ENCODE data around the gene SPATS1. TPM values are rescaled to one million over a fixed set of nuclear protein-coding genes. Genes with fewer than 3 reads are reported as not detected.
A peak's percentile ranks its signal among the peaks of the same experiment; 100 is the strongest.

The SPATS1 gene
- total RNA-seq, 1 experiment from 2014 or later = not detected

DNA sequence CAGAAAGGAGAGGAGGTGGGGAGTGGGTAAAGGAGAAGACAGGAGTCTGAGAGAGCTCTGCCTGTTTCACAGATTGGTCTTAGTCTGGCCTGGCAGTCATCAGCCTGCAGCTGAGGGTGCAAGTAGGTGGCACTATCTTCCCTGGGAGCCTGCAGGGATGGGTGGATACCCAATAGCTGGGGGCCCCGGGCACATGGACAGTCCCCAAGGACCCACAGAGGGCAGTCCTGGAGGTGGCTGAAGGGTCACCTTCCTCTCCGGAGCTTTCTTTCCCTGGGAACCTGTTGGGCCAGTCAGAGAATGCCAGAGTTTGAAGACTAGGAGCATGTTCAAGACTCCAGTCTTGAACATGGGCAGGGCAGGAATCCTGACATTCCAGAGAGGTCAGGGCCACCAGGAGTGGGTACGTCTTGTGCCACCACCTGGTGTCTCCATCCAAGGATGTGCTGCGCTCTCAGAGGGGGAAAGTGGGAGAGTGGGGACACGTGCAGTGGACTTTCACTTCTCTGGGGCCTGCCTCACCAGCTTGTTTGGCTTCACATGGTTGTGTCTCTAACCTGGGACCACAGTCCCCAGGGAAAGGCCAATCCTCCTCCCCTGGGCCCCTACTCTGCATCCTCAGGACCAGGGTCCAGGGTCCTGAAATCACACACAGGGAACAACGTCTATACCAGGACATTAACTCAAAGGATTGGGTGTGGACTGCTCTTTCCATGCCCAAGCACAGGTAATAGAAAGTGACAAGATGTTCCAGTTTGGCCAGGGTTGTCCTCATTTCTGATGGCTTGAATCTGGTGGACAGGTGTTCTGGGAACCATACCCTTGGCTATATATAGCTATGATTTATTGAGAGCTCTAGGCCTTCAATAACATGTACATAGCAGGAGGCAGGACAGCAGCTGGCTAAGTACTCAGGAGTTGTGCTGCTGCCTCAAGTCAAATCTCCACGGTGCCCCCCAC lies 47.3 kb upstream of the SPATS1 start:
- Histone ChIP-seq H3K4me1 (ENCODE audit: insufficient read depth, low read length) (no peaks in the 10 kb centered on the region), H3K9ac (ENCODE audit: low read length) (no peak overlapping the region), H3K27me3 (ENCODE audit: low read length) (peaks cover 48% of the 10 kb centered on the region), H3K4me3 (ENCODE audit: low read length) (no peak overlapping the region), H3K9me3 (ENCODE audit: low read length) (no peaks in the 10 kb centered on the region), H3K27ac (ENCODE audit: low read length) (no peak overlapping the region), H3K79me2 (ENCODE audit: low read length) (no peaks in the 10 kb centered on the region), H3K4me2 (ENCODE audit: low read length) (no peak overlapping the region), H4K20me1 (ENCODE audit: low read length) (no peaks in the 10 kb centered on the region), H3K36me3 (ENCODE audit: low read depth, low read length) (no peaks in the 10 kb centered on the region), H2AFZ (ENCODE audit: low read length) (no peak overlapping the region), H3F3A (ENCODE audit: low read length, unreplicated experiment) (no peaks in the 10 kb centered on the region), H3K9me2 (replicated peaks; ENCODE audit: low read length) (no peaks in the 10 kb centered on the region)
- POLR2A ChIA-PET (ENCODE audit: unreplicated experiment) = no interaction called here
- no peak for ATAC-seq
- TF ChIP-seq EZH2phosphoT487 (IDR thresholded peaks at IDR 0.05; ENCODE audit: borderline replicate concordance, low read length) (no peak), EZH2 (IDR thresholded peaks at IDR 0.05; ENCODE audit: low read length, unreplicated experiment) (no peak)
- TF ChIP-seq, protein P1, sequence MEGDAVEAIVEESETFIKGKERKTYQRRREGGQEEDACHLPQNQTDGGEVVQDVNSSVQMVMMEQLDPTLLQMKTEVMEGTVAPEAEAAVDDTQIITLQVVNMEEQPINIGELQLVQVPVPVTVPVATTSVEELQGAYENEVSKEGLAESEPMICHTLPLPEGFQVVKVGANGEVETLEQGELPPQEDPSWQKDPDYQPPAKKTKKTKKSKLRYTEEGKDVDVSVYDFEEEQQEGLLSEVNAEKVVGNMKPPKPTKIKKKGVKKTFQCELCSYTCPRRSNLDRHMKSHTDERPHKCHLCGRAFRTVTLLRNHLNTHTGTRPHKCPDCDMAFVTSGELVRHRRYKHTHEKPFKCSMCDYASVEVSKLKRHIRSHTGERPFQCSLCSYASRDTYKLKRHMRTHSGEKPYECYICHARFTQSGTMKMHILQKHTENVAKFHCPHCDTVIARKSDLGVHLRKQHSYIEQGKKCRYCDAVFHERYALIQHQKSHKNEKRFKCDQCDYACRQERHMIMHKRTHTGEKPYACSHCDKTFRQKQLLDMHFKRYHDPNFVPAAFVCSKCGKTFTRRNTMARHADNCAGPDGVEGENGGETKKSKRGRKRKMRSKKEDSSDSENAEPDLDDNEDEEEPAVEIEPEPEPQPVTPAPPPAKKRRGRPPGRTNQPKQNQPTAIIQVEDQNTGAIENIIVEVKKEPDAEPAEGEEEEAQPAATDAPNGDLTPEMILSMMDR (conservative IDR thresholded peaks at IDR 0.05; ENCODE audit: low read depth, low read length) = no peak
- BruUV-seq (replicated peaks) = no TSS peak
- intact Hi-C loops (cut with micrococcal nuclease) = no loop called here
- CTCF ChIA-PET = no interaction called here
- no peak for DNase-seq

DNA sequence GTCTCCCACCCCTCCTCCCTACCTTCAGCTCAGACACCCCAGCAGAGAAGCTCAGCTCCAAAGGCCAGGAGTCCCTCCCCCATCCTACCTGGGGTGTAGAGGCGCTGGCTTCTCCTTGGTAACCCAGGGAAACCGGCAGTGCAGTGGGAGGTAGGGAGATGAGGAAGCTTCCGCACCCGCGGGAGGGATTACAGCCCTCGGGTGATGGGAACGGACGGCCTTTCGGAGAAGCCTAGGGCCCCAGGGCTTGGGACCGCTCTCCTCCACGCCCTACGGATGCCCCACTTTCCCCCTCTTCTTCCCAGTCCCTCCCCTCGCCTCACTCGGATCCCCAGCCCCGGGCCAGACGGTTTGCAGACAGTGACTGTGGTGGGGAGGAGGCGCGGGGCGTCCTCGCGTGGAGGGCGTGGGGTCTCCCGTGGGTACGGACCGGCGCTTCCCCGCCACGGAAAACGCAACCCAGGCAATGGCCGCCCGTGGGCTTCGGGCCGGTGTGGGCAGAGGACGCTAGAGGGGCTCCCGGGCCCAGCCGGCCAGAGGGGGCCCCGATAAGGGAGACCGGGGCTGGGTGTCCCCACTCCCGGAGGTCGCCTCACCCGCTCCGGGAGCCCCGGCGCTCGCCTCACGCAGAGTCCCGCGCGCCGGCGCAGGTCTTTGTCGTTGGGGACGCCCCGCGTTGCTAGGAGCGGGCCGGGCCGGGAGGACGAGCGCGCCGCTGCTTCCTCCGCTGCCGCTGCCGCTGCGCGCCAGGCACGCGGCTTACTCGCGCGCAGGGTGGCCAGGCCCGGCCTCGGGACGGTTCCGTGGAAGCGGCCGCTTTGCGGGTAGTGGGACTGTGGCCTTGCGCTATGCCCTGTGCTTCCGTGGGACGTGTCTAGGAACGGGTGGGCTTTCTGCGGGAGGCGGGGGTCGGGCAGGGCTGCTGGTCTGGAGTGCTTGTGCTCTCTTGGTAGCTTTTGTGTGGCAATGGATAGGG lies 45.1 kb upstream of the SPATS1 start:
- H3K4me1 ChIP-seq (ENCODE audit: insufficient read depth, low read length) = no peaks in the 10 kb centered on the region
- no peak overlapping the region for H3K27ac ChIP-seq (ENCODE audit: low read length)
- BruUV-seq (replicated peaks) = no TSS peak
- intact Hi-C loops (cut with micrococcal nuclease) = no loop called here
- peaks cover 9% of the 10 kb centered on the region; the same call in 1 of the 2 replicates for H3K36me3 ChIP-seq (ENCODE audit: low read depth, low read length)
- H3K9me3 ChIP-seq (ENCODE audit: low read length) = no peaks in the 10 kb centered on the region
- POLR2A ChIA-PET (ENCODE audit: unreplicated experiment) = interaction anchor here (0.6 kb wide), 1 partner anchor 140 kb away, joined by 3 read pairs; no protein-coding TSS in a partner anchor
- H3K9me2 ChIP-seq (replicated peaks; ENCODE audit: low read length) = no peaks in the 10 kb centered on the region
- ATAC-seq (peak; percentile 58), DNase-seq (peak; percentile 16)
- TF ChIP-seq, protein P1 (conservative IDR thresholded peaks at IDR 0.05; ENCODE audit: low read depth, low read length) = no peak
- peak; percentile 36; the same call in 1 of the 2 replicates for TF ChIP-seq EZH2phosphoT487 (IDR thresholded peaks at IDR 0.05; ENCODE audit: borderline replicate concordance, low read length)
- peak; percentile 52 for TF ChIP-seq EZH2 (IDR thresholded peaks at IDR 0.05; ENCODE audit: low read length, unreplicated experiment)
- H3K9ac ChIP-seq (ENCODE audit: low read length) = no peak overlapping the region
- no peaks in the 10 kb centered on the region for H3K79me2 ChIP-seq (ENCODE audit: low read length)
- H3F3A ChIP-seq (ENCODE audit: low read length, unreplicated experiment) = no peaks in the 10 kb centered on the region
- peak overlapping the region; percentile 50; the same call in 1 of the 2 replicates for H3K4me3 ChIP-seq (ENCODE audit: low read length)
- no peak overlapping the region for H2AFZ ChIP-seq (ENCODE audit: low read length)
- H4K20me1 ChIP-seq (ENCODE audit: low read length) = no peaks in the 10 kb centered on the region
- CTCF ChIA-PET = interaction anchor here (0.6 kb wide), 1 partner anchor 60 kb away, joined by 3 read pairs; no protein-coding TSS in a partner anchor
- H3K27me3 ChIP-seq (ENCODE audit: low read length) = peaks cover 29% of the 10 kb centered on the region
- H3K4me2 ChIP-seq (ENCODE audit: low read length) = peak overlapping the region; percentile 73
